HCT116 (cell line): ENCODE measurements around the gene IGSF3. TPM values are rescaled to one million over a fixed set of nuclear protein-coding genes. Genes with fewer than 3 reads are reported as not detected.
A peak's percentile ranks its signal among the peaks of the same experiment; 100 is the strongest.
"Not testable (repeated sequence)": the region's sequence is repeated elsewhere in the genome, so short reads cannot be mapped to it uniquely, and the experiment has no call there.

ENCODE experiments used
- ATAC-seq: fragments of 200-7000 bp; cut with Tn5 transposase; 2 replicates; pipeline ENCODE4 v1.9.1; 2020; ENCODE audit warnings: mild to moderate bottlenecking, moderate library complexity
- BruUV-seq: library from RNA; stranded (reverse); fragments of 400-500 nt; replicated peaks from 2 replicates; lab custom pipeline; 2021; lab: Mats Ljungman, UMichigan
- CTCF ChIA-PET: fragments of 300-600 bp; sonication (Branson Sonifier 250); formaldehyde crosslinking; loops from one replicate; lab custom pipeline; 2021; ENCODE audit warnings: antibody characterized with exemption; lab: Charles Lee
- POLR2A ChIA-PET: fragments of 300-600, 350-600 bp; sonication (Branson Sonifier 250); formaldehyde crosslinking; loops from one replicate; lab custom pipeline; 2021; ENCODE audit warnings: antibody characterized with exemption; lab: Charles Lee
- RAD21 ChIA-PET, 2 experiments: fragments of 300-600 bp; sonication (Branson Sonifier 250); formaldehyde crosslinking; loops; one replicate each; lab custom pipeline; 2023; ENCODE audit warnings: low total read pairs in 2 of 2; ENCODE audit not compliant: uncharacterized antibody in 2 of 2, unreplicated experiment in 2 of 2, low non-redundant PET in 1 of 2; lab: Charles Lee
- DNase-seq: peaks from one replicate; pipeline ENCODE4 v3.0.0-alpha.2; 2010; ENCODE audit warnings: low read depth, low spot score
- H2AFZ ChIP-seq: fragments of 200-600 bp; shearing (Covaris generic), sonication (generic); 2 replicates; pipeline ENCODE4 v1.6.1; 2017; ENCODE audit warnings: low read depth, mixed run types, mixed read lengths, antibody characterized with exemption, low read length; ENCODE audit not compliant: poor library complexity, severe bottlenecking
- H3K27ac ChIP-seq: 2 replicates; pipeline ENCODE4 v1.5.1; 2012; ENCODE audit warnings: low read depth, low read length
- H3K27me3 ChIP-seq: fragments of 200-600 bp; sonication (generic); 2 replicates; pipeline ENCODE4 v1.6.1; 2016; ENCODE audit warnings: mixed run types, low read length, mixed read lengths; ENCODE audit not compliant: insufficient read depth
- H3K36me3 ChIP-seq, 2 experiments: fragments of 200-500 bp in 1 of 2; fragments of 200-600 bp in 1 of 2; sonication (Bioruptor generic) in 1 of 2; sonication (generic) in 1 of 2; 2 replicates each; pipeline versions ENCODE4 v1.5.1 to v1.6.1; 2014 to 2016; ENCODE audit warnings: low read length in 2 of 2, inconsistent platforms in 1 of 2, mixed read lengths in 1 of 2, mixed run types in 1 of 2; ENCODE audit not compliant: insufficient read depth in 2 of 2, control insufficient read depth in 1 of 2
- H3K4me1 ChIP-seq, 2 experiments: fragments of 200-600 bp in 1 of 2; sonication (generic) in 1 of 2; 2 replicates each; pipeline versions ENCODE4 v1.5.1 to v1.6.1; 2012 to 2017; ENCODE audit warnings: low read length in 2 of 2, inconsistent platforms in 1 of 2, mild to moderate bottlenecking in 1 of 2, mixed read lengths in 1 of 2, mixed run types in 1 of 2, moderate library complexity in 1 of 2; ENCODE audit not compliant: insufficient read depth in 2 of 2, control insufficient read depth in 1 of 2
- H3K4me2 ChIP-seq: fragments of 200-600 bp; sonication (generic); 2 replicates; pipeline ENCODE4 v1.6.1; 2017; ENCODE audit warnings: mixed run types, low read length, mixed read lengths
- H3K4me3 ChIP-seq, 2 experiments: fragments of 200-600 bp in 1 of 2; sonication (generic) in 1 of 2; replicated peaks in 1 of 2; 2 replicates each; pipeline ENCODE4 v1.5.1; 2011 to 2016; ENCODE audit warnings: low read length in 2 of 2, control low read depth in 1 of 2, low read depth in 1 of 2, mild to moderate bottlenecking in 1 of 2, mixed read lengths in 1 of 2, mixed run types in 1 of 2
- H3K79me2 ChIP-seq: fragments of 200-600 bp; sonication (generic); 2 replicates; pipeline ENCODE4 v1.6.1; 2017; ENCODE audit warnings: mild to moderate bottlenecking, mixed run types, low read length, moderate library complexity, mixed read lengths; ENCODE audit not compliant: insufficient read depth
- H3K9ac ChIP-seq: fragments of 200-600 bp; sonication (generic); 2 replicates; pipeline ENCODE4 v1.6.1; 2016; ENCODE audit warnings: low read length, mixed read lengths
- H3K9me2 ChIP-seq: fragments of 200-600 bp; sonication (generic), shearing (Covaris generic); 2 replicates; pipeline ENCODE4 v1.6.1; 2017; ENCODE audit warnings: mixed run types, mild to moderate bottlenecking, moderate library complexity; ENCODE audit not compliant: insufficient read depth
- H3K9me3 ChIP-seq, 2 experiments: fragments of 200-500 bp in 1 of 2; fragments of 200-600 bp in 1 of 2; sonication (Bioruptor generic) in 1 of 2; sonication (generic) in 1 of 2; 2 replicates each; pipeline ENCODE4 v1.6.1; 2014 to 2017; ENCODE audit warnings: low read length in 2 of 2, mixed read lengths in 2 of 2, inconsistent platforms in 1 of 2, low read depth in 1 of 2, mild to moderate bottlenecking in 1 of 2, mixed run types in 1 of 2, moderate library complexity in 1 of 2; ENCODE audit not compliant: control insufficient read depth in 1 of 2, insufficient read depth in 1 of 2
- H4K20me1 ChIP-seq: fragments of 200-600 bp; sonication (generic), shearing (Covaris generic); 2 replicates; pipeline ENCODE4 v1.6.1; 2017; ENCODE audit warnings: mixed run types, mild to moderate bottlenecking, moderate library complexity; ENCODE audit not compliant: insufficient read depth
- CBX3 ChIP-seq: IDR thresholded peaks from 2 replicates; pipeline ENCODE4 v1.6.1; 2012; ENCODE audit warnings: low read depth
- EGR1 ChIP-seq: IDR thresholded peaks from 2 replicates; pipeline ENCODE4 v1.6.1; 2012; ENCODE audit warnings: low read depth
- FOSL1 ChIP-seq: IDR thresholded peaks from 2 replicates; pipeline ENCODE4 v1.6.1; 2012; ENCODE audit warnings: low read depth
- JUND ChIP-seq: IDR thresholded peaks from 2 replicates; pipeline ENCODE4 v1.6.1; 2012
- MAX ChIP-seq: IDR thresholded peaks from 2 replicates; pipeline ENCODE4 v1.6.1; 2012
- SP1 ChIP-seq: IDR thresholded peaks from 2 replicates; pipeline ENCODE4 v1.6.1; 2012; ENCODE audit warnings: low read depth
- TCF7L2 ChIP-seq: IDR thresholded peaks from 2 replicates; pipeline ENCODE4 v1.7.0; 2011; ENCODE audit warnings: borderline replicate concordance, inconsistent platforms; ENCODE audit not compliant: insufficient read depth, insufficient read length; ENCODE audit errors: extremely low read depth
- intact Hi-C: fragments of 100-400 bp; cut with micrococcal nuclease; formaldehyde crosslinking; loops from 2 replicates; pipeline ENCODE4 v1.10.0; 2022
- total RNA-seq: library from RNA; stranded (reverse); gene quantifications from one replicate; pipeline ENCODE4 v1.2.1, GENCODE V29; 2021; ENCODE audit not compliant: unreplicated experiment

The IGSF3 gene
- total RNA-seq, 1 experiment from 2014 or later = 18.6 TPM

- ATAC-seq, RAD21 ChIA-PET, H3K27me3 ChIP-seq, H3K4me3 ChIP-seq, POLR2A ChIA-PET, H3K27ac ChIP-seq, H3K9me2 ChIP-seq, H3K36me3 ChIP-seq, H2AFZ ChIP-seq, H4K20me1 ChIP-seq, H3K4me2 ChIP-seq, H3K9me3 ChIP-seq, DNase-seq, BruUV-seq, intact Hi-C loops, CTCF ChIA-PET, H3K79me2 ChIP-seq, H3K9ac ChIP-seq: not testable (repeated sequence)
- peaks cover 27 to 29% of the 10 kb centered on the region in 2 experiments for H3K4me1 ChIP-seq
These were observed 22.5 kb downstream of the IGSF3 start for GRCh38 chr1:116644993-116645392.

GRCh38 chr1:116644096-116644495, 23.4 kb downstream of the IGSF3 start:
- H3K9ac ChIP-seq, CTCF ChIA-PET, POLR2A ChIA-PET, intact Hi-C loops, DNase-seq, BruUV-seq, H4K20me1 ChIP-seq, H3K4me3 ChIP-seq, ATAC-seq, H2AFZ ChIP-seq, H3K9me2 ChIP-seq, H3K27ac ChIP-seq, RAD21 ChIA-PET, H3K36me3 ChIP-seq, H3K9me3 ChIP-seq, H3K79me2 ChIP-seq, H3K27me3 ChIP-seq: not testable (repeated sequence)
- 0 out of 2 replicates have a peak overlapping the region, but pooled peaks have one; percentile 73 for H3K4me2 ChIP-seq
- peaks cover 27 to 29% of the 10 kb centered on the region in 2 experiments for H3K4me1 ChIP-seq

- peak; percentile 61 for DNase-seq
- TF ChIP-seq JUND (peak; percentile 31; the same call in 1 of the 2 replicates), MAX (peak; percentile 55; the same call in 1 of the 2 replicates), TCF7L2 (peak; percentile 39), CBX3 (peak; percentile 9; the same call in 1 of the 2 replicates), EGR1 (peak; percentile 59; the same call in 1 of the 2 replicates), FOSL1 (peak; percentile 49; the same call in 1 of the 2 replicates), SP1 (peak; percentile 40; the same call in 1 of the 2 replicates)
- H3K4me1 ChIP-seq = peaks cover 27 to 29% of the 10 kb centered on the region in 2 experiments
- peak overlapping the region in 1 of 2 experiments; percentile 20; a peak in 1 of 4 replicates for H3K4me3 ChIP-seq
- H4K20me1 ChIP-seq, H3K27me3 ChIP-seq, H3K79me2 ChIP-seq, H3K9me2 ChIP-seq, H2AFZ ChIP-seq, BruUV-seq, RAD21 ChIA-PET, H3K9me3 ChIP-seq, POLR2A ChIA-PET, H3K36me3 ChIP-seq, H3K9ac ChIP-seq: not testable (repeated sequence)
- CTCF ChIA-PET = interaction anchor here (0.7 kb wide), 1 partner anchor 29 kb away, joined by 3 read pairs; no protein-coding TSS in a partner anchor
- peak overlapping the region; percentile 33; the same call in 1 of the 2 replicates for H3K27ac ChIP-seq
- intact Hi-C loops = loop anchor here (2.0 kb wide), 1 partner anchor 23 kb away; the partner anchor contains the start of gene IGSF3
- H3K4me2 ChIP-seq = peak overlapping the region; percentile 73
- peak; percentile 46 for ATAC-seq
These were observed 24.2 kb downstream of the IGSF3 start for GRCh38 chr1:116643281-116643751.
